Thyroid gland (tissue), 4 donors: ENCODE measurements around the gene NFASC. TPM values are rescaled to one million over a fixed set of nuclear protein-coding genes. Genes with fewer than 3 reads are reported as not detected.
A peak's percentile ranks its signal among the peaks of the same experiment; 100 is the strongest.

Experiments
- DNase-seq, 2 donors: peaks; one replicate each; pipeline ENCODE4 v3.0.0-alpha.2; 2019
- H3K27ac ChIP-seq, 3 donors: fragments of 200-600 bp; sonication (generic); 1 replicate in 2 of 3; 2 replicates in 1 of 3; pipeline ENCODE4 v1.5.1; 2016 to 2019; ENCODE audit warnings: mild to moderate bottlenecking in 1 of 3, moderate library complexity in 1 of 3
- H3K27me3 ChIP-seq: fragments of 200-600 bp; sonication (generic); one replicate; pipeline ENCODE4 v1.5.1; 2019
- H3K36me3 ChIP-seq, 2 donors: fragments of 200-600 bp; sonication (generic); one replicate each; pipeline ENCODE4 v1.5.1; 2016 to 2019
- H3K4me1 ChIP-seq, 2 donors: fragments of 200-600 bp; sonication (generic); one replicate each; pipeline ENCODE4 v1.5.1; 2017 to 2019
- H3K4me3 ChIP-seq, 3 donors: fragments of 200-600 bp; sonication (generic); replicated peaks in 1 of 3; 1 replicate in 2 of 3; 2 replicates in 1 of 3; pipeline ENCODE4 v1.5.1; 2016; ENCODE audit warnings: mild to moderate bottlenecking in 1 of 3
- H3K9me3 ChIP-seq: fragments of 200-600 bp; sonication (generic); one replicate; pipeline ENCODE4 v1.5.1; 2017
- POLR2A ChIP-seq, 2 donors: fragments of 450-650 bp; IDR thresholded peaks; one replicate each; pipeline ENCODE4 v1.6.1; 2017; ENCODE audit warnings: antibody characterized with exemption in 2 of 2, mild to moderate bottlenecking in 2 of 2, moderate library complexity in 1 of 2
- WGBS, 2 donors: methylation state at CpG; one replicate each; pipeline ENCODE4 v1.1.5; 2017; 5-methylcytosine and 5-hydroxymethylcytosine counted together
- intact Hi-C: fragments of 100-400 bp; cut with DNase I; formaldehyde crosslinking; loops from one replicate; pipeline ENCODE4 v1.15.1; 2023
- total RNA-seq, 4 donors: library from RNA; depleted of rRNA; stranded (reverse); fragments of >200 nt; gene quantifications; one replicate each; pipeline ENCODE4 v1.2.3, GENCODE V29; 2016
- TF ChIP-seq, protein P1 (sequence below), 6 experiments: fragments of 200-600 bp in 3 of 6; fragments of 450-650 bp in 3 of 6; sonication (generic) in 3 of 6; IDR thresholded peaks; one replicate each; pipeline ENCODE4 v1.5.1; 2016 to 2019; ENCODE audit warnings: antibody characterized with exemption in 6 of 6, mild to moderate bottlenecking in 2 of 6, inconsistent platforms in 1 of 6, moderate library complexity in 1 of 6

Gene NFASC
- total RNA-seq, 4 donors from 2014 or later: 3.6 to 9.4 (median 3.9) TPM

DNA sequence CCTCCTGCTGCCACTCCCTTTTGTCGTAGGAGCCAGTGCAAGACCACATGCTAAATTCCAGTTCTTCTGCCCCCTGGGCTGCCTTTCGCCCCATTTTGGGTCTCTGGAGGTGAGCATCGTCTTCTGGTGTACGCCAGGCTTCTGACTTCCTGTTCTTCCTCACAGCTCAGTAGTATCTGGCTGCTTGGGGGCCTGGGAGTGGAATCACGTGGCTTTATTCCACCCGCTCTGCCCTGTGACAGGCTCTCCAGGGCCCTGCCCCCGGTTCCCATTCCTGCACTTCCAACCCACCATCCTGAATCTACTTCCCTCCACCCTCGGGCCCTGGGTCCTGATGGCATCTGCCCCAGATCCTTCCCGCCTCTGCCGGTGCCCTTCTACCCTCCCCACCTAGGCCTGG, 3.6 kb downstream of the NFASC start:
- TF ChIP-seq, protein P1, sequence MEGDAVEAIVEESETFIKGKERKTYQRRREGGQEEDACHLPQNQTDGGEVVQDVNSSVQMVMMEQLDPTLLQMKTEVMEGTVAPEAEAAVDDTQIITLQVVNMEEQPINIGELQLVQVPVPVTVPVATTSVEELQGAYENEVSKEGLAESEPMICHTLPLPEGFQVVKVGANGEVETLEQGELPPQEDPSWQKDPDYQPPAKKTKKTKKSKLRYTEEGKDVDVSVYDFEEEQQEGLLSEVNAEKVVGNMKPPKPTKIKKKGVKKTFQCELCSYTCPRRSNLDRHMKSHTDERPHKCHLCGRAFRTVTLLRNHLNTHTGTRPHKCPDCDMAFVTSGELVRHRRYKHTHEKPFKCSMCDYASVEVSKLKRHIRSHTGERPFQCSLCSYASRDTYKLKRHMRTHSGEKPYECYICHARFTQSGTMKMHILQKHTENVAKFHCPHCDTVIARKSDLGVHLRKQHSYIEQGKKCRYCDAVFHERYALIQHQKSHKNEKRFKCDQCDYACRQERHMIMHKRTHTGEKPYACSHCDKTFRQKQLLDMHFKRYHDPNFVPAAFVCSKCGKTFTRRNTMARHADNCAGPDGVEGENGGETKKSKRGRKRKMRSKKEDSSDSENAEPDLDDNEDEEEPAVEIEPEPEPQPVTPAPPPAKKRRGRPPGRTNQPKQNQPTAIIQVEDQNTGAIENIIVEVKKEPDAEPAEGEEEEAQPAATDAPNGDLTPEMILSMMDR (IDR thresholded peaks at IDR 0.05): no peak
- no peak for TF ChIP-seq POLR2A (IDR thresholded peaks at IDR 0.05)
- DNase-seq: no peak
- 72 to 81% methylated on average over 10 of the region's 10 CpGs for WGBS, 2 donors
- Histone ChIP-seq H3K4me3 (no peak overlapping the region), H3K27ac (no peak overlapping the region), H3K36me3 (no peaks in the 10 kb centered on the region), H3K9me3 (no peaks in the 10 kb centered on the region), H3K27me3 (no peaks in the 10 kb centered on the region), H3K4me1 (no peaks in the 10 kb centered on the region)
- intact Hi-C loops: no loop called here

DNA sequence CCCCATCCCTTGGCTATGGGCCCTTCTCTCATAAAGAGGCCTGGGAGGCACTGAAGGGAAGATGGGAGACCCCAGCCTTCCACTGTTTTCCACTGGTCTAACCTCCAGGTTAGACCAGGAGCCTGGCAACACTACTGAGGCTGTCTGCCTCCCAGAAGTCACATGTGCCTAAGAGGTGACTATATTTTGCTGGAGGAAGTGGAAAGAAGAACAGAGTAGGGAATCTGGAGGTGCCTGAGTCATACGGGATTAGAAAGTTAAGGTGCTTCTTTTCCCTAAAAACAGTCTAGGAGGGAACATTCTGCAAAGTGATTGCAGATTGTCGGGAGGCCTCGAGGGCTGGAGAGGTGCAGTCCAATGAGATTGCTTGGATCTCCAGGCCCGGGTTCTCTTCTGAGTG, 4.6 kb downstream of the NFASC start:
- intact Hi-C loops: no loop called here
- 68 to 88% methylated on average over 4 of the region's 4 CpGs for WGBS, 2 donors
- no peak overlapping the region for H3K27ac ChIP-seq
- H3K27me3 ChIP-seq: no peaks in the 10 kb centered on the region
- no peaks in the 10 kb centered on the region for H3K9me3 ChIP-seq
- H3K36me3 ChIP-seq: no peaks in the 10 kb centered on the region
- no peaks in the 10 kb centered on the region for H3K4me1 ChIP-seq
- DNase-seq: no peak
- H3K4me3 ChIP-seq: no peak overlapping the region
- TF ChIP-seq, protein P1 (IDR thresholded peaks at IDR 0.05): no peak
- no peak for TF ChIP-seq POLR2A (IDR thresholded peaks at IDR 0.05)

DNA sequence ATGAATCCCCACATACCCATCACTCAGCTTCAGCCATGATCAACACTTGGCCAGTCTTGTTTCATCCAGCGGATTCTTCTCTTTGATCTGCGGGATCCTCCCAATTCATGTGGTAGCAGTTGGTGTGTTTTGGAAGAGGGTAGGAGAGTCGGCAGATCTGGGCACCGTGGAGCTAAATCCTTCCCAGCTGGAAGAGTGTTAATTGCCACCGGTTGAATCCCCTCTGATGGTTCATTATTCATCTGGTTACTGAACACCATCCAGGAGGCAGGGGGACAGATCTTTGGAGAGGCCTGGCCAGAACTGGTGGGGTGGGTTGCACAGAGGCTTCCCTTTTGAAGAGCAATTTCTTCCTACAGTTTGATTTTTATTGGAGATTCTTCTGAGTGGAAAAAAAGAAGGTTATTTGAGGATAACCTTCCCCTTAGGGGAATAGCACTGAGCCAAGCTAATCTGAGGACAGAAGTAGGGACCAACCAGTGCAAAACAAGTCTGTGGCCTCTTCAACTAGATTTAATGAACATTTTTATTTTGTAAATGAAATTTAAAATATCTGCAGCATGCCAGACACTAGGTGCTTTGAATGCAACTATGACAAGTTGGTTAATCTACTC, 8.1 kb downstream of the NFASC start:
- intact Hi-C loops: no loop called here
- peak overlapping the region in 1 of 3 donors; percentile 27 for H3K27ac ChIP-seq
- no peaks in the 10 kb centered on the region for H3K36me3 ChIP-seq
- WGBS, 2 donors: 37 to 47% methylated on average over 5 of the region's 5 CpGs
- no peak for TF ChIP-seq POLR2A (IDR thresholded peaks at IDR 0.05)
- TF ChIP-seq, protein P1 (IDR thresholded peaks at IDR 0.05): no peak
- no peaks in the 10 kb centered on the region for H3K4me1 ChIP-seq
- H3K27me3 ChIP-seq: no peaks in the 10 kb centered on the region
- H3K9me3 ChIP-seq: no peaks in the 10 kb centered on the region
- DNase-seq: no peak
- no peak overlapping the region for H3K4me3 ChIP-seq

DNA sequence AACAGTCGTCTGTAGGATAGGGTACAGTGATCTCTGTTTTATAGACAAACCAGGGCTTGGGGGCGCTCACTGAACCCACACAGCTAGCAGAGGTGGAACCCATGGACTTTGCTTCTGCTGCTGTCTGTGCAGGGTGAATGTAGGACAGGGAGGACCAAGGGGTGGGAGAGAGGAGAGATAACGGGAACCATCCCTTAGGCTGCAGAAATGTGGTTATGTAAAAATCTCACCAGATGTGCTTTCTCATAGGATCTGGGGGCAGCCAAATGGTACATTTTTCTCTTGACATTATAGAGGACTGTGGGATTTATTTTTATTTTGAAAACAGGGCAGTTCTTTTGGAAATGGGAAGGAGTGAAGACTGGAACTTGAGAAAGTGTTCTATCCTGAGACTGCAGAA, 8.7 kb downstream of the NFASC start:
- no peak for DNase-seq
- 63 to 72% methylated on average over 3 of the region's 3 CpGs for WGBS, 2 donors
- Histone ChIP-seq H3K4me3 (no peak overlapping the region), H3K36me3 (no peaks in the 10 kb centered on the region), H3K27me3 (no peaks in the 10 kb centered on the region), H3K4me1 (no peaks in the 10 kb centered on the region), H3K9me3 (no peaks in the 10 kb centered on the region), H3K27ac (peak overlapping the region in 1 of 3 donors; percentile 27)
- intact Hi-C loops: no loop called here
- TF ChIP-seq, protein P1 (IDR thresholded peaks at IDR 0.05): no peak
- TF ChIP-seq POLR2A (IDR thresholded peaks at IDR 0.05): no peak

DNA sequence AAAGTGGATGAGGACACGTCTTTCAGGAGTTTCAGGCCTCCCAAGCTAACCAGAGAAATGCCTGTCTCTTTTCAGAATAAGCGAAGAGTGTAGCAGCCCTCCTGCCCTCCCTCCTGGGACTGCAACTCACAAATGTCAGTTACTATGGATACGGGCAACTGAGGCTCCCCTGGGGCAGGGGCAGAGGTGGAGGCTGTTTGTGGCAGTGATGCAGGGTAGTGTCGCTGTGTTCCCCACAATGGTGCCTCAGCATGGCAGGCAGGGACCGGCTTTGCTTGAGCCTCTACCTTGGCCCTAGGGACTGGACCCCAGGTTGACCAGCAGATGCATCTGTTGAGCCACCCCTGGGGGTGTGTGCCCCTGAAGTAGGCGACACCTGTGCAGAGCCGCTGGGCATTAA, 10.2 kb downstream of the NFASC start:
- 90 to 97% methylated on average over 7 of the region's 7 CpGs for WGBS, 2 donors
- H3K9me3 ChIP-seq: no peaks in the 10 kb centered on the region

More for the DNA sequence above, 10.2 kb downstream of the NFASC start:
- H3K27ac ChIP-seq: no peak overlapping the region
- DNase-seq: no peak
- intact Hi-C loops: no loop called here
- TF ChIP-seq, protein P1 (IDR thresholded peaks at IDR 0.05): no peak
- TF ChIP-seq POLR2A (IDR thresholded peaks at IDR 0.05): no peak
- H3K27me3 ChIP-seq: no peaks in the 10 kb centered on the region
- H3K4me3 ChIP-seq: no peak overlapping the region
- no peaks in the 10 kb centered on the region for H3K4me1 ChIP-seq
- no peaks in the 10 kb centered on the region for H3K36me3 ChIP-seq
